H1 (cell line): ENCODE results near the gene LRRC74B. TPM values are rescaled to one million over a fixed set of nuclear protein-coding genes. Genes with fewer than 3 reads are reported as not detected.
A peak's percentile ranks its signal among the peaks of the same experiment; 100 is the strongest.

Experiments used
- CTCF ChIP-seq, 3 experiments: IDR thresholded peaks; 1 replicate in 2 of 3; 2 replicates in 1 of 3; pipeline versions ENCODE4 v1.5.1 to v1.6.1; 2011; ENCODE audit warnings: low read length in 3 of 3, mild to moderate bottlenecking in 3 of 3, inconsistent platforms in 2 of 3, low read depth in 1 of 3, moderate library complexity in 1 of 3; ENCODE audit not compliant: insufficient read depth in 1 of 3; ENCODE audit errors: control extremely low read depth in 1 of 3
- RAD21 ChIP-seq, 2 experiments: IDR thresholded peaks in 1 of 2; conservative IDR thresholded peaks in 1 of 2; 2 replicates each; pipeline ENCODE4 v1.6.1; 2011; ENCODE audit warnings: low read depth in 2 of 2, low read length in 2 of 2, improper control_type of control experiment in 1 of 2, inconsistent platforms in 1 of 2, mild to moderate bottlenecking in 1 of 2, moderate library complexity in 1 of 2
- TBP ChIP-seq: IDR thresholded peaks from 2 replicates; pipeline ENCODE4 v1.6.1; 2011; ENCODE audit warnings: low read depth, low read length, improper control_type of control experiment
- polyA plus RNA-seq, 7 experiments: library from polyadenylated mRNA; depleted of rRNA in 3 of 7; stranded (reverse) in 5 of 7; unstranded in 2 of 7; fragments of >200 nt in 5 of 7; fragments of 200-250 nt in 2 of 7; gene quantifications; 1 replicate in 5 of 7; 2 replicates in 1 of 7; 4 replicates in 1 of 7; pipeline versions ENCODE4 v1.2.1 to v1.2.3, GENCODE V29; 2011 to 2013; ENCODE audit warnings: missing spikeins in 2 of 7, mixed read lengths in 2 of 7
- total RNA-seq: library from RNA; stranded (reverse); fragmentation: NEBNext Ultra II Directional; extraction: Animal tissue kit (Norgen Biotek cat#: 25700); gene quantifications from 2 replicates; pipeline ENCODE4 v1.2.1, GENCODE V29; 2021

The LRRC74B gene
- total and polyA plus RNA-seq, 2 of the 8 experiments (the other 6 are each of a cell fraction or from before 2014, with no cell fraction given): not detected

- TF ChIP-seq CTCF (IDR thresholded peaks at IDR 0.05; ENCODE audit: control extremely low read depth in 1 of 3, insufficient read depth in 1 of 3, low read depth in 1 of 3, low read length in 3 of 3) (peak in 2 of 3 experiments; percentile 23 to 28; a peak in 2 of 4 replicates), TBP (no peak), RAD21 (IDR thresholded peaks at IDR 0.05 in 1 of 2, conservative IDR thresholded peaks at IDR 0.05 in 1 of 2; ENCODE audit: low read depth in 2 of 2, low read length in 2 of 2) (peak; percentile 13 to 41; a peak in 3 of 4 replicates)
These were observed 52.4 kb downstream of the LRRC74B start (continued) for GRCh38 chr22:21098099-21098671.
